GM03348 (cell line): ENCODE data around the gene TBC1D19.
"Not testable (repeated sequence)": the region's sequence is repeated elsewhere in the genome, so short reads cannot be mapped to it uniquely, and the experiment has no call there.

ENCODE experiments used
- DNase-seq: peaks from one replicate; pipeline ENCODE4 v3.0.0; 2012; ENCODE audit warnings: low spot score

The TBC1D19 gene

DNA sequence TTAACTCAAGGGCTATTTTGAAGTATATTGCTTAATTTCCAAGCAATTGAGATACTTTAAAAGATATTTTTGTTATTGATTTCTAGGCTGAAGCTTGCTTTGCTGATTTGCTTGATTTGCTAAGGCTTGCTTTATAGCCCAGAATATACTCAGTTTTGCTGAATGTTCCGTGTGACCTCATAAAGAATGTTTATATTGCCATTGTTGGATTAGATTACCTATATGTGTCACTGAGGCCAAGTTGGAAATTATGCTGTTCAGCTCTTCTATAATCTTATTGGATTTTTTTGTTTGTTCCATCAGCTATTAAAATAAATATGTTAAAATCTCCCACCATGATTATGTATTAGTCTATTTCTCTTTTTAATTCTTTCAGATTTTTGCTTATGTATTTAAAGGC is 13.0 kb downstream of the TBC1D19 start:
- no peak for DNase-seq

DNA sequence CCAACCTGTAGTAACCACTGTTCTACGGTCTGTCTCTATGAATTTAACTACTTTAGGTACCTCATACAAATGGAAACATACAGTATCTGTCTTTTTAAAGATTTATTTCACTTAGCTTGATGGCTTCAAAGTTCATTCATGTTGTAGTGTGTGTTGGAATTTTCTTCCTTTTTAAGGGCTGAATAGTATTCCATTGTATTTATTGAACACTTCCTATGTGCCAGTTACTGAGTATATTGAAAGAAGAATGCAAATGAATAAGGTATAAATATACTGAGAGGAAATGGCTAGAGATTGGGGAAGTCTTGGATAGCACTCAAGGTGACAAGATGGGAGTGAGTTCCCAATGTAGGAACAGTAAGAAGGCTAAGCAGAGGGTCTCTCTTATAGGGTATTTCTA is 17.3 kb downstream of the TBC1D19 start:
- DNase-seq, result no peak

DNA sequence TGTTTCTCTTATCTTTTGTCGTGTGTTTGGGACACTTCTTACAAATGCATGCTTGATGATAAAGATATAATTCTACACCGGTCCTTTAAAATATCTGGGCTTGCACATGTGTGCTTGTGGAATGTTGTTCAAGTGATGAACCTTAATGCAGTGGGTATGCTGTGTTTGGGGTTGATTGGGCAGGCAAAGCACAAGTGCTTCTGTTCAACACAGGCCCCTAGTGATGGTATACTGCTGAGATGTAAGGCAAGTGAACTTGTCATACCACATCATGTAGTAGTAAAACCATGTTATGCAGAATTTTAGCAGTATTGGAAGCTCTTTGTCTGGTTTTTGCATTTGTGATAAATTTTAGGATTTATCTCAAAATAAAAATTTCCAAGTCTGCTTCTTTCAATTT is 23.9 kb downstream of the TBC1D19 start:
- DNase-seq, result no peak

DNA sequence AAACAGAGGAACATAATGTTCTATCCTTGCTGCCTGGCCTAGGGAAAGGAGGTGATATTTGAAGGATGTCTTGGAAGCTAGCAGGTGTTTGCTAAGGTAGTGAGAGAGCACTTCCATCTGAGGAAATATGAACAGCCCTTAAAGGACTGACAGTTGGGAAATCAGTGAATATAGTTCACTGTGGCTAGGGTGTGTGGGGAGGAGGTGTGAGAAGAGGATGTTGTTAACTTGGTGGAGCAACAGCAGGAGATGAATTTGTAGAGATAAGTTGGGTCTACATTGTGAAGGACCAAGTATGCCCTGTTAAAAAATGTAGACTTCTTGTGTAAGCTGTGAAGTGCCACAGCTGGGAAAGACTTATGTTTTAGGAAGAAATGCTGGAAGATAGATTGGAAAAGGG is 25.5 kb downstream of the TBC1D19 start:
- DNase-seq, result no peak

DNA sequence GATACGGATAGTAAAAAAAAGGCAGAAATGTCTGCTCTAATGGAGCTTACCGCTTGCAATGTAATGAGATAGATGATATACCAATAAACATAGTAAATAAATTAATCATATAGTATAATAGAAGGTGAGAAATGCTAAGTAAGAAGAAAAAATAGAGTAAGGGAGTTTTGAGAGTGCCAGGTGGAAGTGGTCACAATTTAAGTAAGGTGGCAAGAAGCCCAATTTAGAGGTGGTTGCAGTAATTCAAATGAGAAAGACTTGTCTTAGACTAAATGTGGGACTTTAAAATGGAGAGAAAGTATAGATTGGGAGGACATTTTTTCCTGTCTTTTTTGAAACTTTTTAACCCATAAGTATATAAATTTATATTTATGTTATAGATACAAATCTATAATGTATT is 26.0 kb downstream of the TBC1D19 start:
- no peak for DNase-seq

DNA sequence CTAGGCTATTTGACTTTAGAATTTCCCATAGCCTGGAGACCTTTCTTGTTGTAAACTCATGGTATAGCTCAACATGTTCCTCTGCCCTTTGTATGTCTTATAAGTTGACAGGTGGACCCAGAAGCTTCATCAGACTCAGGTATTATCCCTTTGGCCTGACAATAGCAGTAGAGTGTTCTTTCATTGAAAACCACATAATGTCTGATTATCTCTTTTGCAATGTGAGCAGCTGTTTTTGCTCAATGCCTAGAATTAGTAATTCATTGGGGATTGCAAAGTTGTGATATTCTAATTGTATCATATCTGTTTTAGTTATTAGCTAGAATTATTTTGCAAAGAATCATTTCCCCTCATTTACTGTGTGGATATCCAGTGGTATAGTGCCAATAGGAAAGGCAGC is 27.5 kb downstream of the TBC1D19 start:
- DNase-seq, result no peak

DNA sequence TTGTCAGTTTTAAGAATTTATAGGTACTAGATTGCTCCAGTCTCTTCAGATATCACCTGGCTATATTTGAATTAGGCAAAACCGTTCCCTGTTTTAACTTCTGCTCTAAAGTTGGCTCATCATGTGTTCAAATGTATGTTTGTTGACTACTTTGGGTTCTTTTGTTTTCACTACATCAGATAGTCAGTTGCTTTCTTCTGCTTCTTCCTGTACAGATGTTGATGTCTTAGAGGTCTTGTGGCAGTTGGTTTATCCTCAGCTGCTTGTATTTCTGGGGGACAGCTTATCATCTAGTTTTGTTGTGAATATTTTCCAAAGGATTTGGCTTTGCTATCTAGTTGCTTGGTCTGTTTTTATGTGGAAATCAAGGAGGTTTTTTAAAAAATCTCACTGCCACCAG is 28.0 kb downstream of the TBC1D19 start:
- no peak for DNase-seq

DNA sequence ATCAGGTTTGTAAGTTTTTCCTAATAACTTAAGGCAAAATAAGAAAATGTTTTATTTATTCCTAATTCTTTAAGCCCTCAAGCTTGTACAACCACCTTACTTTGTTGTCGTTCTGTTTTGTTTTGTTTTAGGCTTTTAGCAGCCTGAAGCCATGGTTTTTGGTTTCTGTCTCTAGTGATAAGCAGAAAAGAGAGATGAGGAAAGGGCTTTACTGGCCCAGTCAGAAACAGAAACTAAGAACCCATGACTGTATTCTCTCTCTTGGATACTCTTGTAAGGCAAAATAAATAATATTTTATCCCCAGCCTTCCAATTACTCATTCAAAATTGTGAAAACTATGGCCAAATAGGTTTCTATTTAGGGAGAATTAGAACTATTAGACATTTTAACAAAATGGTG is 29.4 kb downstream of the TBC1D19 start:
- DNase-seq, result no peak

DNA sequence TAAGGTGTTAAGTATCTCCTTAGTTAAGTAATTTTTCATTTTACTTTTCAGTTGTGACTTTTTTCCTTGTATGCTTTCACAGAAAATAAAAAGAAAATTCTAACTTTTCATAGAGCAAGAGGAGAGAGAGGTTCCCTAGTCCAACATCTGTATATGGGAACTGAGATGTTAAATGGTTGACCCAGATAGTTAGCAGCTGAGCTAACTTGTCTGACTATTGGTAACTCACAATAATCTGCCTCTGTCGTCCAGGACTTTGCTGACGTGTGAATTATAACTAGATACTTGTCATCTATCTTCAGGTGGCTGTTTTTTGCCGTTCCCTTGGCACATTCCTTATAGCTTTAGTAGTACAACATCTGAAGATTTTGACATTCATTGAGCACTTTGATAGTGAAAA is 29.9 kb downstream of the TBC1D19 start:
- no peak for DNase-seq

DNA sequence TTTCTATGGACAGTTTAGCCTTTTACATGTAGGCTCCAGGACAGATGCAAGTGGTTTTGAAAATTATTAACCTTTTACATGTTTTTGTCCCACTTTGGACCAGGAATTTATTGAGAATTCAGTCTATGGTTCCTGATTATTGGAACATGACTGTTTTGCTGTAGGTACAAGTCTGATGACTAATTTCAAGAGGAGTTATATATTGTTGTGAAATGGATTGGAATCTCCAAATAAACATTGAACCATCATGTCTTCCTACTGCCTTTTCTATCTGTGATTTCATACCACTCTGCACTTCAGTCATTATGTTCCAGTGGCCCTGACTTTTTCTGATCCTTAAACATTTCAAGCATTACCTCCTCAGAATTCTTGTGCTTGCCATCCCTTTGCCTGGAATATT is 35.9 kb downstream of the TBC1D19 start:
- peak; percentile 39 for DNase-seq

DNA sequence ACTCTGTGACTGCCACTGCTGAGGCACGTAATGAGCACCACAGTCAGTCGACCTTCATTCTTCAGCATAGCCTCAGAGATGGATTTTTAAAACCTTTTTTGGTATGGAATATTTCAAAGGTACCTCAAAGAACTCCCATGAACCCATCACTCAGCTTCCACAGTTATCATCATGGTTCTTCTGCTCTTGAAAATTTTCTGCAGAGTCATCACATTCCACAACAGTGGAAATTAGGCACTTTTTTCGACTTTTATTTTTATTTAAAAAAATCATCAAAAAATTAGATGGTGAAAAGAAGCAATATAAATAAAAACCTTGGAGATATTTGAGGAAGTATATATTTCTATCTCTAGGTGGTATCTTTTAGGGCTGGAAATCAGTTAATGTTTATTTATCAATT is 37.5 kb downstream of the TBC1D19 start:
- no peak for DNase-seq

DNA sequence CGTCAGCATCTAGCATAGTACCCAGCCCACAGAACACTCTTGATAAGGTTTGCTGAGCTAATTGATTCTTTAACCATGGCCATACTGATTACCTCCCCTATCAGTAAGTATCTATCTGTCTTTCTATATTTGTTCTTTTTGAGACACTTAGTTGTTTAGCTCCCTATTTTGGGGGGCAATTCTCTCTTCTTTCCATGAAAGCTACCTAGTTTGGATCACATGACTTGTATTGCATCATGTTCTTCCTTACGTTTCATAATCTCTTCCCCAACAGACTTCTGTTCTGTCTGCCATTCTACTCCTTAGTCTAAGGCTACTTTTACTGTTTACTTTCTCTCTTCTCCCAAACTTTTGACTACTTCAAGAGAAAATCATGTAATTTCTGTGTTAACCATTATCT is 39.0 kb downstream of the TBC1D19 start:
- DNase-seq, result no peak

DNA sequence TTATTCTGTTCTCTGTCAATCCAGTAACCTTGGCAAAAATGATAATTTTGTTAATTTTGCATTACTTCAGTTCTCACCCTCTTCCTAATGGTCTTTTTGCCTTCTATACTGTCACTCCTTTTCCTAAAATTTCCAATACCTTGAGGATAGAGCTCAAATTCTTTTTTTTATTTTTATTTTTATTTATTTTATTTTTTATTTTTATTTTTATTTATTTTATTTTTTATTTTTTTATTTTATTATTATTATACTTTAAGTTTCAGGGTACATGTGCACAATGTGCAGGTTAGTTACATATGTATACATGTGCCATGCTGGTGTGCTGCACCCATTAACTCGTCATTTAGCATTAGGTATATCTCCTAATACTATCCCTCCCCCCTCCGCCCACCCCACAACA is 42.8 kb downstream of the TBC1D19 start:
- DNase-seq, result not testable (repeated sequence)

DNA sequence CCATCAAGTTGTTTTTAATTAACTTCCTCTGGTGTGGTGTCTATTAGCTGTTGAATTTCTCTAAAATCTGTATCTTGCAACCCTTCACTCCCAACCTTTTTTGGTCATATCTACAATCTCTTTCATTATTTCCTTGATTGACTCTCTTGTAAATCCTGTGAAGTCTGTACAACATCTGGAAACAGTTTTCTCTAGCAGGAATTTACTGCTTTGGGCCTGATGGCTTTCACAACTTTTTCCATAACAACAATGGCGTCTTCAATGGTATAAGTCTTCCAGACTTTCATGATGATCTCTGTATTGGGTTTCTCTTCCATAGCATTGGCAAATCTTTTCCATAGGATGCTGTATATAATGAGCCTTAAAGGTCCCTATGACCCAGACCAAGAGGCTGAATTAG is 49.0 kb downstream of the TBC1D19 start:
- DNase-seq, result no peak

DNA sequence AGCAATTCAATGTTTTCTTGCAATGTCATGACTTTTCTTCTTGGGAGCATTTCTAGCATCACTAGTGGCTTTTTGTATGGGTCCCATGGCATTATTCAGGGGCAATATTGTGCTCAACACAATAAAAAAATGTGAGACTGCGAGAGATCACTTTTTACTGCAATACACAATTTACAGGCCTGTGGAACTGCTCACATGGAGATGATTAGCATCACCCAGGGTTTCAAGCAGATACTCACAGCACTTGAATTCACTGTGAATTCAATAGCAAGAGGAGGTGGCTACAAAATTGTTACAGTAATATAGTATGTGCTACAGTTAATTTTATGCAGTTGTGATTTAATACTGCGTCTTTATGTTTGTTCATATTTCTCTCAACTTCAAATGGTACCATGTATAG is 50.4 kb downstream of the TBC1D19 start:
- no peak for DNase-seq

DNA sequence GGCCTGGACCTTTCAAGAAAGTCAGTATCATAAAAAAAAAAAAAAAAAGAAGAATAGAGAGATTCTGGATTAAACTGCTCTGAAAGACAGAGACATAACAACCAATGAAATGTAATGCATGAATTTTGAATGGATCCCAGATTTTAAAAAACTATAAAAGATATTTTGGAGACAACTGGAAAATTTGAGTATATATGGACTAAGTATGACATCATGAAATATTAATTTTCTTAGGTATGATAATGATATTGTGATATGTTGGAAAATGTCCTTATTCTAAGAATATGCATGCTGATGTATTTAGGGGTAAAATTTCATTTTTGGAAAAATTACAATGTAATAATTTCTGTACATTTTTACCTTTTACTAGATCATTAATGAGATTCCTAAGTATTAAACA is 52.6 kb downstream of the TBC1D19 start:
- DNase-seq, result no peak

DNA sequence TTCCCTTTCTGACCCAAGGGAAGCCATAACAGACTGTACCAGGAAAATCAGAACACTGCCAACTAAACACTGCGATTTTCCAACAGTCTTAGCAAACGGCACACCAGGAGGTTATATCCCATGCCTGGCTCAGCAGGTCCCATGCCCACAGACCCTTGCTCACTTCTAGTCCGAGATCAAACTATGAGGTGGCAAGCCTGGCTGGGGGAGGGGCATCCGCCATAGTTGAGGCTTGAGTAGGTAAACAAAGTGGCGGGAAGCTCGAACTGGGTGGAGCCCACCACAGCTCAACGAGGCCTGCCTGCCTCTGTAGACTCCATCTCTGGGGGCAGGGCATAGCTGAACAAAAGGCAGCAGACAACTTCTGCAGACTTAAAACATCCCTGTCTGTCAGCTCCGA is 56.8 kb downstream of the TBC1D19 start:
- DNase-seq, result not testable (repeated sequence)

DNA sequence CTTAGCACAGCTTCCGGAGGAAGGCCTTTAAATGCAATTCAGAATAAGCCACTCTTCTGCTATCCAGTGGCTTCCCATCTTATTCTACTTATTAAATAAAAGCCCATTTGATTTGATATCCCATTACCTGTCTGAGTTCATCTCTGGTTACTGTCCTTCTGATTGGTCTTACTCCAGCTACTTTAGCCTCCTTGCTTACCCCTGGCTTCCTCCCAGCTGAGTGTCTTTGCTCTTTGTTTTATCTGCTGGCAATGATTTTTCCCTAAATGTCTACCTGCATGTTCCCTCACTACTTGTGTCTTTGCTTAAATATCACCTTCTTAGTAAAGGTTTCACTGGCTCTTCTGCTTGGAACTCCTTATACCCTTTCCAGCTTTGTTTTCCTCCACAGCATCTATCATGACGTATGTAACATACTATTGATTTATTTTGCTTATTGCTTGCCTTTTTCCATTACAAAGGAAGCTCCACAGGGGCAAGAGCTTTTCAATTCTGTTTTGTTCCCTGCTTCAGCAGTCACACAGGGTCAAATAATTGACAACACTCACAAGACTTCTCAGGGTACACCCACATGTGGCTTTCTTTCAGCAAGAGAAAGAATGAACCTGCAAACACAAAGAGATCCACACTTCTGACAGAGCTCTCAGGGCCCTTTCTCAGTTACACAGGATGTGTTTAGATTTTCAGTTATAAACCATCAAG is 63.8 kb downstream of the TBC1D19 start:
- no peak for DNase-seq

DNA sequence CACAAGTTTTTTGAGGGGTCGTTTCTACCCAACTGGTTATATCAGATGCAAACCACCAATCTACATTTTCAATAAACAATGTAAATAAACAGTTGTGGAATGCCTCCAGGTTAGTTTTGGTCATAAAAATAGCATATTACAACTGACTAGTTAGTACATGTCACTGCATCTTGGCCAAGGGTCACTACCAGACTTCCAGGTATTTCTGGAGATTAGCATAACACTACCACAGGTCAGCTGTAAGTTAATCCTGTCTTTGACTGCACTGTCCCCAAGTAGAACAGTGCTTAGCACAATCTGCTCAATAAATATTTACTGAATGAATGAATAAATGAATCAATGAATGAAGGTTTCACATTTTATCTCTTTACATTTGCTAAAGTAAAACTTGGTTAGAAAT is 64.4 kb downstream of the TBC1D19 start:
- DNase-seq, result no peak

DNA sequence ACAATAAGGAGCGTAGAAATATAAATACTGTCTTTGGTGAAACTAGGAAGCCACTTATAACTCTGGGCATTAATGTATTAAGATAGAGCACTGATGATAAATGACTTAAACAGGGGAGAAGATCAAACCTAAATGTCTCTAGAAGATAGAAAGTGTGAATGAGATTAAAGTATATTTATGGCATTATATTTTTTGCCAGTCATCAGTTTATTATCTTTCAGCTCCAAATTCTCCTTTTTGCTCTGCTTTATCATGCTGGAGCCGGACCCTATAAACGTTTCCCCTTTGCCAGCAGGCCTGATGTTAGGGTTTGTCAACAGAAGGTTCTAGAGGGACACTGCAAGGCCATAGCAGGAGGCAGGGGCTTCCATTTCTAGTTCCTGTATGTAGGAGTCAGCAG is 76.4 kb downstream of the TBC1D19 start:
- no peak for DNase-seq

DNA sequence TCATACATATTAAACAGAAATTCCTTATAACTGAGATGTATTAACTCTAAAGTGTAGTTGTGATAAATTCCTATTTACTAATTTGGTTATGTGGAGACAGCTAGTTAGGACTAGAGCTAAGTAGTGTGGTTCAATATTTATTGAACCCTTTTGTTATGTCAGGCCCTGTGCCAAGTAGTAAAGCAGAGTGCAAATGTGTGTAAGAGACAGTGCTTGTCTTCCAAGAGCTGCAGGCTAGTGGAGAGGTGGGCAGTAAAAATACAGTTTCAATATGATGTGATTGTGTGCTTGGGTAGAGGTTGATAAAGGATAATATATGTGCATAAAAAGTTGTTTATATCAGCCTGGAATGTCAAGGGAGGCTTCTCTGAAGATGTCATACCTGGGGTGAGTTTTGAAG is 80.0 kb downstream of the TBC1D19 start:
- DNase-seq, result no peak

DNA sequence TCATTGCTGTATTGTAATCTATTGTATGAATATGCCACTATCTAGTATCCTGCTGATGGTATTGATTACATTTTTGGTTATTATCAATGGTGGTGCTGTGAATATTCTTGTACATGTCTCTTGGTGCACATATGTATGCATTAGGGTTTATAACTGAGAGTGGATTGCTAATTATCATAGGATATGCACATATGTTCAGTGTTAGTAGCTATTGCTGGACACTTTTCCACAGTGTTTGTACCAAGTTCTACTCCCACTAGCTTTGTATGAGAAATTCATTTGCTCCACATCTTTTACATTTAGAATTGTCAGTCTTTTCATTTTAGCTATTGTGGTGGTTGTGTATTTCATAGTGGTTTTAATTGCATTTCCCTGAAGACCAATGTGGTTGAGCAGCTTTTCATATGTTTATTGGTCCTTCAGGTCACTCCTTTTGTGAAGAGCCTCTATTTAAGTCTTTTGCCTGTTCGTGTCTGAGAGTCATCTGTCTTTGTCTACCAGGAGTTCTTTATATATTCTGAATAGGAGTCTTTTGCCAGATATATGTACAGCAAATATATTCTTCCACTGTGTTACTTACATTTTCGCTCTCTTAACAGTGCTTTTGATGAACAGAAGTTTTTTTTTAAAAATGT is 87.1 kb downstream of the TBC1D19 start:
- DNase-seq, result no peak

DNA sequence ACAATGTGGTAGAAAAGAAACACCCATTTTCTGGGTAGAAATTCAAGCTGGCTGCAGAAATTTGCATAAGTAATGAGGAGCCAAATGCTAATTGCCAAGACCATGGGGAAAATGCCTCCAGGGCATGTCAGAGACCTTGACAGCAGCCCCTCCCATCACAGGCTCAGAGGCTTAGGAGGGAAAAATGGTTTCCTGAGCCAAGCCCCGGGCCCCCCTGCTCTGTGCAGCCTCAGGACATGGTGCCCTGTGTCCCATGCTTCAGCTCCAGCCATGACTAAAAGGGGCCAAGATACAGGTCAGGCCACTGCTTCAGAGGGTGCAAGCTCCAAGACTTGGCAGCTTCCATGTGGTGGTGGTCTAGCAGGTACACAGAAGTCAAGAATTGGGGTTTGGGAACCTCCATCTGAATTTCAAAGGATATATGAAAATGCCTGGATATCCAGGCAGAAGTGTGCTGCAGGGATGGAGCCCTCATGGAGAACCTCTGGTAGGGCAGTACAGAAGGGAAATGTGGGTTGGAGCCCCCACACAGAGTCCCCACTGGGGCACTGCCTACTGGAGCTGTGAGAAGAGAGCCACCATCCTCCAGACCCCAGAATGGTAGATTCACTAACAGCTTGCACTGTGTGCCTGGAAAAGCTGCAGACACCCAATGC is 95.3 kb downstream of the TBC1D19 start:
- DNase-seq, result not testable (repeated sequence)

DNA sequence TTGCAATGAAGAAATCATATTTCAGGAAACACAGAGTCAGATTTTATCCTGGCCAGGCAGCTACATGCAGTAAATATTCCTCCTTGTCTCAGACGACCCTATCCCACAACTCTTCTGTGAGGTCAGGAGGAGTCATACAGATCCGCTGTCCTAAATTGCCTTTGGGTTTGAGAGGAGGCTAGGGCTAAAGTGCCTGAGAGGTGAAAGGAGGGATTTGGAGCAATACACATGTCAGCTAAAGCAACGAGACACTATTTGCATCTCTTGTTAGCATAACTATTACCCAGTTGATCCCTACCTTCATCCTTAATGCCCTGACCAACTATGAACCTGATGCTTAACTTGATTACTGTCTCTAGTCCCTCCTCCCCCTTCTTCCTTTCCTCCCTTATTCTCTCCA is 98.6 kb downstream of the TBC1D19 start:
- no peak for DNase-seq
